Stimulated activated CD8-positive, alpha-beta memory T cell treated with anti-CD3 and anti-CD28 coated beads, Interleukin-7, amount 100 ng/mL, for 1 hour (primary cell): ENCODE measurements around the gene FAM24A.
A peak's percentile ranks its signal among the peaks of the same experiment; 100 is the strongest.

Experiments used
- DNase-seq, 2 donors: peaks; one replicate each; pipeline ENCODE4 v3.0.0-alpha.2; 2020; ENCODE audit warnings: low read depth in 2 of 2

Gene FAM24A

GRCh38 chr10:122930140-122930539 is 19.7 kb downstream of the FAM24A start:
- no peak for DNase-seq

DNA sequence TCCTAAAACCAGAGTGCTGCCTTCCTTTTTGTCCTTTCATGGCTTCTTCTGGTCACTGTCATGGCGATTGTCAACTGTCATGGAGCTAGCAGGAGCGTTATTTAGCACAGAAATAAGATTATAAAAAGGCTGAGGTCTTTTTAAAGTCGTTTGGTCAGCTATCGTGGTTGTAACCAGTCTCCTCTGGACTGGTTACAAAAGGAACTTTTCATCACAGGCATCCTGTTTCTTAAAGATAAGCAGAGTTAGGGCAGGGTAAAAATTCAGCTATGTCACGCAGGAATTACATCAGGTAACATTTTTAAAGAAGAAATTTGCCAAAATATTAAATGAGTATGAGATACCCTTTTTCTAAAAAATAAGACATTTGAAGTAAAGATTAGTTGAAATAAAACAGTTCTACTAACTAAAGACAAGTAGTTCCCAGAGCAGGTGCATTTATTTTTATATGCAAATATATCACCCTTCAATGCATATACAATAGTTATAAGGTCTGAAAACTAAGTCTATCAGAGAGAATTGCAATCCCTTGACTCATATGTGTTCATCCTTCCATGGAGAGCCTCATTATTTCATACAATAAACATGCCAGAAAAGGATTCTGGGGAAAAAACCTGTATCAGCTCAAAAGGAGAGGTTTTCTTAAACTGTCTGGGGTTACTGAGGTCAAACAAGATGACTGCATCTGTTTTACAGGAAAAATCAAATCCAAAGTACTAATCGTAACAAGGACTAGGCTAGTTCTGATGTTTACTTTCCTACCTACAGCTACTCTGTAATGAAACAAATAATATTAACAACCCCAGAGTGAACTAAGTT is 20.9 kb downstream of the FAM24A start:
- no peak for DNase-seq

GRCh38 chr10:122939133-122939855 is 28.9 kb downstream of the FAM24A start:
- DNase-seq: no peak

DNA sequence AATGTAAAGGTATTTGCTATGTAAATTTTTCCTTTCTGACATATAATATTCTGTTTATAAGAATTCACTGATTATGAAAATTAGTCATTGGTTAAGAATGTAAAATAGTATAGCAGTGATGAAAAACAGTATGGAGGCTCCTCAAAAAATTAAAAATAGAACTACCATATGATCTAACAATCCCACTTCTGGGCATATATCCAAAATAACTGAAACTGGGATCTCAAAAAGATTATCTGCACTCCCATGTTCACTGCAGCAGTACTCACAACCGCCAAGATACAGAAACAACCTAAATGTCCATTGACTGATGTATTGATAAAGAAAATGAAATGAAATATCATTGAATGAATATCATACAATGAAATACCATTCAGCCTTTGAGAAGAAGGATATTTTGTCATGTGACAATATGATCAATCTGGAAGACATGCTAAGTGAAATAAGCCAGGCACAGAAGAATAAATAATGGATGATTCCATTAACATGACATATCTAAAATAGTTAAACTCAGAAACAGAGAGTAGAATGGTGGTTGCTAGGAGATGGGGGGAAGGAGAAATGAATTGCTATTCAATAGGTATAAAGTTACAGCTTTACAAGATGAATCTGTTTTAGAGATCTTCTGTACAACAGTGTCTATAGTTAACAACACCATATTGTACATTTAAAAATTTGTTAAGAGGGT is 29.6 kb downstream of the FAM24A start:
- no peak for DNase-seq

DNA sequence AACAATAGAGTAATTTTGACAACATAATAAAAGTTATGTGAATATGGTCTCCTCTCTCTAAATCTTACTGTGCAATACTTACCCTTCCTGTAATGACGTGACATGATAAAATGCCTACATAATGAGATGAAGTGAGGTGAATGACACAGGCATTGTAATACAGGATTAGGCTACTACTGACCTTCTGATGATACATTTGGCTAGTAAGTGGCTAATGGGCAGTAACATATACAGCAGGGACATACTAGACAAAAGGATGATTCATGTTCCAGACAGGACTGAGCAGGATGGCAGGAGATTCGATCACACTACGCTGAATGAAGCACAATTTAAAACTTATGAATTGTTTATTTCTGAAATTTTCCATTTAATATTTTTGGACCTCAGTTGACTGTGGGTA is 38.9 kb downstream of the FAM24A start:
- DNase-seq: no peak

GRCh38 chr10:122953902-122954730 is 43.7 kb downstream of the FAM24A start, which contains the start of gene C10orf88:
Gene C10orf88 (minus strand): TSS chr10:122954227. CDS start chr10:122954178, 49 bp downstream.
- DNase-seq: peak; percentile 92 to 94

DNA sequence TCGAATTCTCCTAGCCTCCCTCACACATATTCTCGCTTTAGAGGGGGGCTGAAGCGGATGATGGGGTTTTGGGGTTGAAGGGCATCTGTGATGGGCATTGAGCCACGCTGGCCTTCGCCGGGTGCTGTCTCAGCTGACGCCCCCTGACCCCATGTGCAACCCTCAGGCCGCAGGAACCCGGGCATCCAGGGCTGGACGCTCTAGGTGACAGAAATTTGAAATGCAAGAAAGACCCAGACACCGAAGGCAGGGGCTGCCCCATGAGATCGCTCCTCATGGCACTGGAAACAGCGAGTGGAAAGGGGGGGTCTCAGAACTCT is 44.3 kb downstream of the FAM24A start:
- no peak for DNase-seq

- no peak for DNase-seq
Measured at GRCh38 chr10:122955892-122956291, 45.5 kb downstream of the FAM24A start.

- DNase-seq: no peak
Measured at GRCh38 chr10:122957474-122957873, 47.1 kb downstream of the FAM24A start.

- DNase-seq: no peak
Measured at GRCh38 chr10:122962405-122962804, 52.0 kb downstream of the FAM24A start.
